ENCODE data around the gene TEX30.

TEX30 gene

GRCh38 chr13:102758842-102759241, 14.7 kb downstream of the TEX30 start:
- no peak for TF ChIP-seq CTCF (IDR thresholded peaks at IDR 0.05; ENCODE audit: extremely low read depth, insufficient read depth, missing control alignments)
- no peak for DNase-seq (ENCODE audit: low spot score)
- in situ Hi-C loops (cut with MboI; ENCODE audit: low pct_unique_long_range_greater_than_20kb, low sequenced_read_pairs, unreplicated experiment): no loop called here

- no peak for TF ChIP-seq CTCF (IDR thresholded peaks at IDR 0.05; ENCODE audit: extremely low read depth, insufficient read depth, missing control alignments)
- DNase-seq (ENCODE audit: low spot score): no peak
- in situ Hi-C loops (cut with MboI; ENCODE audit: low pct_unique_long_range_greater_than_20kb, low sequenced_read_pairs, unreplicated experiment): no loop called here
Measured at GRCh38 chr13:102757006-102757405, 16.6 kb downstream of the TEX30 start.

DNA sequence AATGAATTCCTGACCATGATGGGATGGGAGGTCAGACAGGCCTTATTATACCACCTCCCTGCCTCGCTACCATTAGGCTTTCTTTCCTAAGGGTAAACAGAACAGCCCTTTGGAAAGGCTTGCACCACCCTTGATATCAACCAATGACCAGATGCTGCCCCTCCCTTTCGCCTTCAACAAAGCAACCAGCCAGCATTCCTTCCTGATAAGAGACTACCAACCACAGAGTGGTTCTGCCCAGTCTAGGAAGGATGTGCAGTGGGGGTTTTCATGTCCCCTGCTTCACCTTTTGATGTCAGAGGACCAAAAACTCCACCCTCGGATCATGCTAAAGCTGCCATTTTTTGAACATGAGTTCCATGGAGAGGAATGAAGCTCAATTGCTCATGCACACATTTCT, 21.7 kb downstream of the TEX30 start:
- in situ Hi-C loops (cut with MboI; ENCODE audit: low pct_unique_long_range_greater_than_20kb, low sequenced_read_pairs, unreplicated experiment): no loop called here
- no peak for TF ChIP-seq CTCF (IDR thresholded peaks at IDR 0.05; ENCODE audit: extremely low read depth, insufficient read depth, missing control alignments)
- DNase-seq (ENCODE audit: low spot score): no peak

DNA sequence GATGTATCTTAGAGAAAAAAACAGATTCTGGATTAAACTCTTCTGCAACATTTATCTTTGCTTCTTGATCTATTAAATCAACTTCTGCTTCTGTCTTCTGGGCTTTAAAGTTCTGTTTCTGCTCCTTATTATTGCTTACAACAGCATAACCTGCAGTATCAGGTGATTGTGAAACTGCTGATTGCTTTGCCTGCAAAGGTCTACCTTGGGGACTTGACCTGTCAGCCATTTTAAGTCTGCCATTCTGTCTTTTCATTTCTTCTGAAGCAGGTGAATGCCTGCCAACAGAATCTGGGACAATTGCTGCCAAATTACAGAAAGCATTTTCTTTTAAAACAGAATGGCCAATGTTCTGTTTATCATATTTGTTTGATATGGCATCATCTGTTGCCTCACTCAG, 31.1 kb downstream of the TEX30 start:
- DNase-seq (ENCODE audit: low spot score): no peak
- no peak for TF ChIP-seq CTCF (IDR thresholded peaks at IDR 0.05; ENCODE audit: extremely low read depth, insufficient read depth, missing control alignments)
- in situ Hi-C loops (cut with MboI; ENCODE audit: low pct_unique_long_range_greater_than_20kb, low sequenced_read_pairs, unreplicated experiment): no loop called here

- TF ChIP-seq CTCF (IDR thresholded peaks at IDR 0.05; ENCODE audit: extremely low read depth, insufficient read depth, missing control alignments): no peak
- in situ Hi-C loops (cut with MboI; ENCODE audit: low pct_unique_long_range_greater_than_20kb, low sequenced_read_pairs, unreplicated experiment): no loop called here
- no peak for DNase-seq (ENCODE audit: low spot score)
Measured at GRCh38 chr13:102742101-102742500, 31.5 kb downstream of the TEX30 start.

DNA sequence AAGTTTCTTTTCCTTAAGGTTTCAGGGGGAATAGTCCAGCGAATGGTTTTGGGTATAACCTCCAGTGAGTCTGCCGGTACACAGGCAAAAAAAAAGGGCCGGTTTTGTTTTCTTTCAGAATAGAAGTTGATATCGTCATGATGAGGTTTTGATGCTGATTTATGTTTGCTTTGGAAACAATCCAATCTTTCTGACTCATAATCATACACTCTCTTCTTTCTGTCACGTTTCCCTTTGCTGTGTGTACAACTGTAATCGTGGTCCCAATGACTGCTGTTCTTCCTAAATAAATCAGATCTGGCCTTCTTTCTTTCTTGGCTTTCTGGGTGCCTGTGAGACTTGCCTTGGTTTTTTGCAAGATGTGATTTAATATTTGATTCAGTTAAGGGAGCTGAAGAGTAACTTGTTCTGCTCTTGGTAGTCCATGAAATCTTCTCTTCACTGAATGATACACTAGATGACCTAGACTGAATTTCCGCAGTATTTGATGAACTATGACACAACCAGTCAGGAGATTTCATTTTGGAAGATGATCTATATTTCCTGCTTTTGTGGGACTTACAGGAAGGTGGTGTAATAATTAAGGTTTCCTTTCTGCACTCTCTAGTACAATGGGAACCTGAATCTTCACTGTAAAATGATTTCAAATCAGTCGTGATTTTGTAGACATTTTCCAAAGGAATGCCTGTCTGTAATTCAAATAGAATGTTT, 43.9 kb downstream of the TEX30 start:
- no peak for TF ChIP-seq CTCF (IDR thresholded peaks at IDR 0.05; ENCODE audit: extremely low read depth, insufficient read depth, missing control alignments)
- DNase-seq (ENCODE audit: low spot score): no peak
- in situ Hi-C loops (cut with MboI; ENCODE audit: low pct_unique_long_range_greater_than_20kb, low sequenced_read_pairs, unreplicated experiment): no loop called here

All from GM13977 (cell line).